Measurements from ENCODE around the gene CRIM1. TPM values are rescaled to one million over a fixed set of nuclear protein-coding genes. Genes with fewer than 3 reads are reported as not detected.

Gene CRIM1
- total and polyA plus RNA-seq, 7 experiments from 2014 or later: 0.10 to 7.1 (median 0.92) TPM

- peaks cover 13 to 80% (median 42%) of the 10 kb centered on the region in 5 donors for H3K36me3 Mint-ChIP-seq
- no peak for DNase-seq
- no peaks in the 10 kb centered on the region for H3K4me1 ChIP-seq (ENCODE audit: control insufficient read depth in 2 of 2, insufficient read depth in 2 of 2, low read length in 2 of 2)
- H3K4me1 Mint-ChIP-seq: peaks cover 0 to 20% (median 8%) of the 10 kb centered on the region in 7 donors
- no peaks in the 10 kb centered on the region for H3K27me3 ChIP-seq (ENCODE audit: control insufficient read depth in 2 of 2, insufficient read depth in 2 of 2, low read length in 2 of 2)
- H3K9me3 Mint-ChIP-seq: no peaks in the 10 kb centered on the region
- CTCF ChIA-PET: interaction anchor here (0.6 kb wide), 1 partner anchor 97 kb away, joined by 3 read pairs; no protein-coding TSS in a partner anchor
- POLR2A ChIA-PET: no interaction called here
- H3K27ac ChIP-seq (ENCODE audit: low read depth, low read length): no peak overlapping the region
- H3K27me3 Mint-ChIP-seq: no peaks in the 10 kb centered on the region
- H3K4me3 ChIP-seq (ENCODE audit: low read length): no peak overlapping the region
- ATAC-seq: no peak
- H3K36me3 ChIP-seq (ENCODE audit: control insufficient read depth in 2 of 3, insufficient read depth in 3 of 3, low read length in 3 of 3): peaks cover 0 to 8% (median 6%) of the 10 kb centered on the region in 3 experiments
- intact Hi-C loops (cut with micrococcal nuclease): no loop called here
- H3K27ac Mint-ChIP-seq: no peak overlapping the region
- H3K9me3 ChIP-seq (ENCODE audit: control insufficient read depth in 2 of 3, low read length in 3 of 3): no peaks in the 10 kb centered on the region
- no peak overlapping the region for H3K4me3 Mint-ChIP-seq
Observed at GRCh38 chr2:36564377-36564930, 208.9 kb downstream of the CRIM1 start.

GRCh38 chr2:36565712-36566111 is 210.1 kb downstream of the CRIM1 start:
- Mint-ChIP-seq H3K4me1 (peaks cover 0 to 20% (median 9%) of the 10 kb centered on the region in 7 donors), H3K4me3 (no peak overlapping the region), H3K27ac (no peak overlapping the region), H3K9me3 (no peaks in the 10 kb centered on the region), H3K36me3 (peaks cover 14 to 69% (median 34%) of the 10 kb centered on the region in 5 donors), H3K27me3 (no peaks in the 10 kb centered on the region)
- POLR2A ChIA-PET: no interaction called here
- Histone ChIP-seq H3K27me3 (ENCODE audit: control insufficient read depth in 2 of 2, insufficient read depth in 2 of 2, low read length in 2 of 2) (no peaks in the 10 kb centered on the region), H3K27ac (ENCODE audit: low read depth, low read length) (no peak overlapping the region), H3K4me1 (ENCODE audit: control insufficient read depth in 2 of 2, insufficient read depth in 2 of 2, low read length in 2 of 2) (no peaks in the 10 kb centered on the region), H3K9me3 (ENCODE audit: control insufficient read depth in 2 of 3, low read length in 3 of 3) (no peaks in the 10 kb centered on the region), H3K36me3 (ENCODE audit: control insufficient read depth in 2 of 3, insufficient read depth in 3 of 3, low read length in 3 of 3) (peaks cover 0 to 6% (median 4%) of the 10 kb centered on the region in 3 experiments), H3K4me3 (ENCODE audit: low read length) (no peak overlapping the region)
- ATAC-seq (no peak), DNase-seq (no peak)
- intact Hi-C loops (cut with micrococcal nuclease): no loop called here
- CTCF ChIA-PET: no interaction called here

GRCh38 chr2:36566887-36567286 is 211.3 kb downstream of the CRIM1 start:
- H3K27me3 Mint-ChIP-seq: no peaks in the 10 kb centered on the region
- ATAC-seq (no peak), DNase-seq (no peak)
- no peaks in the 10 kb centered on the region for H3K27me3 ChIP-seq (ENCODE audit: control insufficient read depth in 2 of 2, insufficient read depth in 2 of 2, low read length in 2 of 2)
- H3K27ac ChIP-seq (ENCODE audit: low read depth, low read length): no peak overlapping the region
- ChIA-PET POLR2A (no interaction called here), CTCF (no interaction called here)
- H3K4me3 Mint-ChIP-seq: no peak overlapping the region
- peaks cover 0 to 15% (median 9%) of the 10 kb centered on the region in 7 donors for H3K4me1 Mint-ChIP-seq
- H3K27ac Mint-ChIP-seq: no peak overlapping the region
- no peaks in the 10 kb centered on the region for H3K4me1 ChIP-seq (ENCODE audit: control insufficient read depth in 2 of 2, insufficient read depth in 2 of 2, low read length in 2 of 2)
- no peak overlapping the region for H3K4me3 ChIP-seq (ENCODE audit: low read length)
- peaks cover 0 to 6% (median 4%) of the 10 kb centered on the region in 3 experiments for H3K36me3 ChIP-seq (ENCODE audit: control insufficient read depth in 2 of 3, insufficient read depth in 3 of 3, low read length in 3 of 3)
- no peaks in the 10 kb centered on the region for H3K9me3 Mint-ChIP-seq
- H3K36me3 Mint-ChIP-seq: peaks cover 14 to 65% (median 39%) of the 10 kb centered on the region in 5 donors
- intact Hi-C loops (cut with micrococcal nuclease): no loop called here
- no peaks in the 10 kb centered on the region for H3K9me3 ChIP-seq (ENCODE audit: control insufficient read depth in 2 of 3, low read length in 3 of 3)

- ChIA-PET POLR2A (no interaction called here), CTCF (interaction anchor here (0.7 kb wide), 1 partner anchor 145 kb away, joined by 3 read pairs; no protein-coding TSS in a partner anchor)
- no peak for ATAC-seq
- peaks cover 0 to 13% (median 9%) of the 10 kb centered on the region in 7 donors for H3K4me1 Mint-ChIP-seq
- intact Hi-C loops (cut with micrococcal nuclease): no loop called here
- no peaks in the 10 kb centered on the region for H3K9me3 Mint-ChIP-seq
- no peaks in the 10 kb centered on the region for H3K27me3 ChIP-seq (ENCODE audit: control insufficient read depth in 2 of 2, insufficient read depth in 2 of 2, low read length in 2 of 2)
- H3K4me3 ChIP-seq (ENCODE audit: low read length): no peak overlapping the region
- H3K4me1 ChIP-seq (ENCODE audit: control insufficient read depth in 2 of 2, insufficient read depth in 2 of 2, low read length in 2 of 2): no peaks in the 10 kb centered on the region
- no peaks in the 10 kb centered on the region for H3K27me3 Mint-ChIP-seq
- no peaks in the 10 kb centered on the region for H3K9me3 ChIP-seq (ENCODE audit: control insufficient read depth in 2 of 3, low read length in 3 of 3)
- no peak overlapping the region for H3K27ac Mint-ChIP-seq
- H3K36me3 Mint-ChIP-seq: peaks cover 16 to 68% (median 49%) of the 10 kb centered on the region in 5 donors
- peaks cover 0 to 6% (median 4%) of the 10 kb centered on the region in 3 experiments for H3K36me3 ChIP-seq (ENCODE audit: control insufficient read depth in 2 of 3, insufficient read depth in 3 of 3, low read length in 3 of 3)
- H3K27ac ChIP-seq (ENCODE audit: low read depth, low read length): no peak overlapping the region
- no peak for DNase-seq
- no peak overlapping the region for H3K4me3 Mint-ChIP-seq
Observed at GRCh38 chr2:36567711-36568408, 212.3 kb downstream of the CRIM1 start.

- H3K4me1 Mint-ChIP-seq: peaks cover 0 to 9% (median 6%) of the 10 kb centered on the region in 7 donors
- H3K27ac ChIP-seq (ENCODE audit: low read depth, low read length): no peak overlapping the region
- H3K4me3 Mint-ChIP-seq: no peak overlapping the region
- H3K36me3 Mint-ChIP-seq: peaks cover 17 to 72% (median 51%) of the 10 kb centered on the region in 5 donors
- DNase-seq: no peak
- no peak overlapping the region for H3K4me3 ChIP-seq (ENCODE audit: low read length)
- no peaks in the 10 kb centered on the region for H3K9me3 Mint-ChIP-seq
- no peaks in the 10 kb centered on the region for H3K4me1 ChIP-seq (ENCODE audit: control insufficient read depth in 2 of 2, insufficient read depth in 2 of 2, low read length in 2 of 2)
- peaks cover 0 to 6% (median under 1%) of the 10 kb centered on the region in 3 experiments for H3K36me3 ChIP-seq (ENCODE audit: control insufficient read depth in 2 of 3, insufficient read depth in 3 of 3, low read length in 3 of 3)
- no peaks in the 10 kb centered on the region for H3K27me3 ChIP-seq (ENCODE audit: control insufficient read depth in 2 of 2, insufficient read depth in 2 of 2, low read length in 2 of 2)
- no peaks in the 10 kb centered on the region for H3K9me3 ChIP-seq (ENCODE audit: control insufficient read depth in 2 of 3, low read length in 3 of 3)
- H3K27ac Mint-ChIP-seq: no peak overlapping the region
- ATAC-seq: no peak
- POLR2A ChIA-PET: no interaction called here
- CTCF ChIA-PET: interaction anchor here (1.0 kb wide), 1 partner anchor 9 kb away, joined by 4 read pairs; no protein-coding TSS in a partner anchor
- H3K27me3 Mint-ChIP-seq: no peaks in the 10 kb centered on the region
- intact Hi-C loops (cut with micrococcal nuclease): no loop called here
Observed at GRCh38 chr2:36568516-36569246, 213.1 kb downstream of the CRIM1 start.

GRCh38 chr2:36569267-36569856 is 213.8 kb downstream of the CRIM1 start:
- intact Hi-C loops (cut with micrococcal nuclease): no loop called here
- Mint-ChIP-seq H3K9me3 (no peaks in the 10 kb centered on the region), H3K27me3 (no peaks in the 10 kb centered on the region), H3K27ac (no peak overlapping the region), H3K4me3 (no peak overlapping the region), H3K36me3 (peaks cover 18 to 72% (median 48%) of the 10 kb centered on the region in 5 donors), H3K4me1 (peaks cover 0 to 9% (median 3%) of the 10 kb centered on the region in 7 donors)
- DNase-seq (no peak), ATAC-seq (no peak)
- Histone ChIP-seq H3K27me3 (ENCODE audit: control insufficient read depth in 2 of 2, insufficient read depth in 2 of 2, low read length in 2 of 2) (no peaks in the 10 kb centered on the region), H3K36me3 (ENCODE audit: control insufficient read depth in 2 of 3, insufficient read depth in 3 of 3, low read length in 3 of 3) (peaks cover 0 to 6% (median 1%) of the 10 kb centered on the region in 3 experiments), H3K4me3 (ENCODE audit: low read length) (no peak overlapping the region), H3K27ac (ENCODE audit: low read depth, low read length) (no peak overlapping the region), H3K4me1 (ENCODE audit: control insufficient read depth in 2 of 2, insufficient read depth in 2 of 2, low read length in 2 of 2) (no peaks in the 10 kb centered on the region), H3K9me3 (ENCODE audit: control insufficient read depth in 2 of 3, low read length in 3 of 3) (no peaks in the 10 kb centered on the region)
- ChIA-PET CTCF (interaction anchor here (1.0 kb wide), 1 partner anchor 10 kb away, joined by 4 read pairs; no protein-coding TSS in a partner anchor), POLR2A (no interaction called here)

All from naive thymus-derived CD4-positive, alpha-beta T cell (primary cell).